Measurements from ENCODE around the gene POLD4.

DNA sequence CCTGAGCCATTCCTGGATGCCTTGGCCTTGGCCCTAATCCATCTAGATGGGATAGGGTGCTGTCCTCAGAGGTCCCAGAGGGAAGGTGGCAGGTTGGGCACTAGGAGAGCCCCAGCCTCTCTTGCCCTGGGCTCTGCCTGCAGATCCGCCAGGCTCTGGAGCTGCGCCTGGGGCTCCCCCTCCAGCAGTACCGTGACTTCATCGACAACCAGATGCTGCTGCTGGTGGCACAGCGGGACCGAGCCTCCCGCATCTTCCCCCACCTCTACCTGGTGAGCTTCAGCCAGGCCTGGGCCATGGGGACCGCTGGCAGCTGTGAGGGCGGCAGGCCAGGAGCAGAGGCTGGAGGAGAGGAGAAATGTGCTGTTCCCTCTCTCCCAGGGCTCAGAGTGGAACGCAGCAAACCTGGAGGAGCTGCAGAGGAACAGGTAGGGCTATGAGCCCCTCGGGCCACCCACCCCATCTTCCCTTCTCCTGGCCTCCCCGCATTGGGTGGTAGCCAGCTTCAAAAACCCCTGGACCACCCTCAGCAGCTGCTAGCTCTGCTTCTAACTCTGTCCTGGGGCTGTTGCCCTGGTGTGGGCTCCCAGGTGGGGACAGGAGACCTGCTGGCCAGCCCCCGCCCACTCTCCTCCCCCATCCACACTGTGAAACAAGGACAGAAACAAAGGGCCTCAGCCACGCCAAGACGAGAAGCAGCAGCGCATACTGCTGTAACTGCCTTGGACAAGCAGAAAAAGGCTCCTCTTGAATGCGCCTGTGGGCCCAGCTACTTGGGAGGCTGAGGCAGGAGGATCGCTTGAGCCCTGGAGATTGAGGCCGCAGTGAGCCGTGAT is 45.1 kb downstream of the POLD4 start:
- TF ChIP-seq EZH2 (IDR thresholded peaks at IDR 0.05; ENCODE audit: insufficient read depth, poor library complexity, severe bottlenecking), result no peak
- TF ChIP-seq EZH2phosphoT487 (IDR thresholded peaks at IDR 0.05; ENCODE audit: insufficient read depth, low read depth), result no peak

All from GM23248 (cell line).